GM23248 (cell line): ENCODE data around the gene TNS2. TPM values are rescaled to one million over a fixed set of nuclear protein-coding genes. Genes with fewer than 3 reads are reported as not detected.

Experiments
- DNase-seq: peaks from one replicate; pipeline ENCODE4 v3.0.0-alpha.2; 2015
- H2AFZ ChIP-seq: fragments of 200-600 bp; sonication (generic); 2 replicates; pipeline ENCODE4 v1.6.1; 2016; ENCODE audit warnings: antibody characterized with exemption
- H3F3A ChIP-seq: fragments of 200-600 bp; sonication (generic); 2 replicates; pipeline ENCODE4 v1.6.1; 2016; ENCODE audit warnings: mild to moderate bottlenecking, antibody characterized with exemption, mixed run types; ENCODE audit not compliant: insufficient read depth
- H3K27ac ChIP-seq: fragments of 200-600 bp; sonication (generic); 2 replicates; pipeline ENCODE4 v1.5.1; 2016; ENCODE audit warnings: mild to moderate bottlenecking
- H3K27me3 ChIP-seq: fragments of 200-600 bp; sonication (generic); replicated peaks from 2 replicates; pipeline ENCODE4 v1.6.1; 2016; ENCODE audit warnings: mild to moderate bottlenecking; ENCODE audit not compliant: insufficient read depth
- H3K36me3 ChIP-seq: fragments of 200-600 bp; sonication (generic); 2 replicates; pipeline ENCODE4 v1.6.1; 2016; ENCODE audit warnings: low read depth, mild to moderate bottlenecking
- H3K4me1 ChIP-seq: fragments of 200-600 bp; sonication (generic); 2 replicates; pipeline ENCODE4 v1.6.1; 2016; ENCODE audit warnings: mild to moderate bottlenecking; ENCODE audit not compliant: insufficient read depth
- H3K4me2 ChIP-seq: fragments of 200-600 bp; sonication (generic); one replicate; pipeline ENCODE4 v1.6.1; 2016; ENCODE audit warnings: mild to moderate bottlenecking; ENCODE audit not compliant: unreplicated experiment
- H3K4me3 ChIP-seq: fragments of 200-600 bp; sonication (generic); 2 replicates; pipeline ENCODE4 v1.5.1; 2016; ENCODE audit warnings: mild to moderate bottlenecking
- H3K79me2 ChIP-seq: fragments of 200-600 bp; sonication (generic); 2 replicates; pipeline ENCODE4 v1.6.1; 2016; ENCODE audit warnings: mild to moderate bottlenecking; ENCODE audit not compliant: insufficient read depth
- H3K9ac ChIP-seq: fragments of 200-600 bp; sonication (generic); 2 replicates; pipeline ENCODE4 v1.6.1; 2016; ENCODE audit warnings: mild to moderate bottlenecking
- H3K9me2 ChIP-seq: fragments of 200-600 bp; sonication (generic); 2 replicates; pipeline ENCODE4 v1.6.1; 2016; ENCODE audit warnings: mixed run types, mild to moderate bottlenecking, moderate library complexity; ENCODE audit not compliant: insufficient read depth
- H3K9me3 ChIP-seq: fragments of 200-600 bp; sonication (generic); one replicate; pipeline ENCODE4 v1.6.1; 2017; ENCODE audit warnings: low read depth
- H4K20me1 ChIP-seq: fragments of 200-600 bp; sonication (generic); 2 replicates; pipeline ENCODE4 v1.6.0; 2016; ENCODE audit not compliant: insufficient read depth
- EZH2 ChIP-seq: fragments of 200-600 bp; sonication (generic); IDR thresholded peaks from 2 replicates; pipeline ENCODE4 v1.6.1; 2018; ENCODE audit warnings: antibody characterized with exemption, mild to moderate bottlenecking; ENCODE audit not compliant: insufficient read depth, poor library complexity, severe bottlenecking
- EZH2phosphoT487 ChIP-seq: fragments of 200-600 bp; sonication (generic); IDR thresholded peaks from 2 replicates; pipeline ENCODE4 v1.6.1; 2018; ENCODE audit warnings: antibody characterized with exemption, moderate library complexity, mild to moderate bottlenecking, low read depth; ENCODE audit not compliant: insufficient read depth
- WGBS, 2 experiments: methylation state at CpG; one replicate each; pipeline ENCODE4 v1.1.6; 2015 to 2017; ENCODE audit warnings: low lambda C conversion rate in 2 of 2, low coverage in 1 of 2; ENCODE audit errors: missing lambda C conversion rate in 2 of 2; 5-methylcytosine and 5-hydroxymethylcytosine counted together
- in situ Hi-C: fragments of 300-500 bp; cut with MboI; formaldehyde crosslinking; loops from 2 replicates; pipeline ENCODE4 v1.15.0; 2020
- polyA plus RNA-seq: library from polyadenylated mRNA; unstranded; fragments of >200 nt; fragmentation: Nextera tagmentation; extraction: Ambion mirVana; gene quantifications from 2 replicates; pipeline ENCODE4 v1.2.1, GENCODE V29; 2016
- total RNA-seq: library from RNA; depleted of rRNA; stranded (reverse); fragments of >200 nt; shearing (Covaris generic); gene quantifications from 2 replicates; pipeline ENCODE4 v1.2.3, GENCODE V29; 2014

The TNS2 gene
- total and polyA plus RNA-seq, 2 experiments from 2014 or later, result 26.1 to 41.6 TPM

DNA sequence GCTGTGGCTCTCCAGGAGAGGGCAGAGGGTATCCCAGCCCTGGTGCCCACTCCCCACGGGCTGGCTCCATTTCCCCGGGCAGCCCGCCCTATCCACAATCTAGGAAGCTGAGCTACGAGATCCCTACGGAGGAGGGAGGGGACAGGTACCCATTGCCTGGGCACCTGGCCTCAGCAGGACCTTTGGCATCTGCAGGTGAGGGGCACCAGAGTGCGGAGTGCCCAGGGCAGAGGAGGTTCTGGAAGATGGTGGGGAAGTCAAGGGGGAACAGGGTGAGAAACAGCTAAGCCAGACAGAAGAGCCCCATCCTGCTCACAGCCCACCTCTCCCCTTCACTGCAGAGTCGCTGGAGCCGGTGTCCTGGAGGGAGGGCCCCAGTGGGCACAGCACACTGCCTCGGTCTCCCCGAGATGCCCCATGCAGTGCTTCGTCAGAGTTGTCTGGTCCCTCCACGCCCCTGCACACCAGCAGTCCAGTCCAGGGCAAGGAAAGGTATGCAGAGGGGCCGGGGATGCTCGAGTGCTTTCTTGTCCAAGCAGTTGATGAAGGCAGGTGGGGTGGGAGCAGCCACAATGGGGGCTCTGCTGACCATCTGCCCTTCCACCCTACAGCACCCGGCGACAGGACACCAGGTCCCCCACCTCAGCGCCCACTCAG lies 10.3 kb downstream of the TNS2 start:
- H3K9ac ChIP-seq, result no peak overlapping the region
- H3K27me3 ChIP-seq, result no peaks in the 10 kb centered on the region
- no peaks in the 10 kb centered on the region for H4K20me1 ChIP-seq
- in situ Hi-C loops, result no loop called here
- peaks cover 7% of the 10 kb centered on the region; the same call in 1 of the 2 replicates for H3K36me3 ChIP-seq
- WGBS, 2 experiments, result 85 to 89% methylated on average over 17 of the region's 17 CpGs
- no peak for DNase-seq
- no peaks in the 10 kb centered on the region for H3K9me3 ChIP-seq
- no peaks in the 10 kb centered on the region for H3K9me2 ChIP-seq
- H3K27ac ChIP-seq, result no peak overlapping the region
- no peak overlapping the region for H3K4me2 ChIP-seq
- no peak overlapping the region for H2AFZ ChIP-seq
- H3K4me3 ChIP-seq, result no peak overlapping the region
- H3K79me2 ChIP-seq, result no peaks in the 10 kb centered on the region
- peaks cover 23% of the 10 kb centered on the region for H3K4me1 ChIP-seq
- TF ChIP-seq EZH2, result no peak
- no peak for TF ChIP-seq EZH2phosphoT487
- H3F3A ChIP-seq, result peaks cover 44% of the 10 kb centered on the region

GRCh38 chr12:53060721-53061276 lies 10.9 kb downstream of the TNS2 start:
- H3K9me3 ChIP-seq, result no peaks in the 10 kb centered on the region
- H3K79me2 ChIP-seq, result no peaks in the 10 kb centered on the region
- peaks cover 50% of the 10 kb centered on the region for H3F3A ChIP-seq
- H3K9me2 ChIP-seq, result no peaks in the 10 kb centered on the region
- DNase-seq, result no peak
- H3K9ac ChIP-seq, result no peak overlapping the region
- H4K20me1 ChIP-seq, result no peaks in the 10 kb centered on the region
- in situ Hi-C loops, result no loop called here
- H3K4me3 ChIP-seq, result no peak overlapping the region
- no peaks in the 10 kb centered on the region for H3K27me3 ChIP-seq
- H2AFZ ChIP-seq, result no peak overlapping the region
- TF ChIP-seq EZH2phosphoT487 (no peak), EZH2 (no peak)
- H3K4me2 ChIP-seq, result no peak overlapping the region
- H3K36me3 ChIP-seq, result peaks cover 7% of the 10 kb centered on the region; the same call in 1 of the 2 replicates
- peaks cover 20% of the 10 kb centered on the region for H3K4me1 ChIP-seq
- WGBS, 2 experiments, result 80 to 81% methylated on average over 16 to 18 of the region's 18 CpGs
- H3K27ac ChIP-seq, result no peak overlapping the region

DNA sequence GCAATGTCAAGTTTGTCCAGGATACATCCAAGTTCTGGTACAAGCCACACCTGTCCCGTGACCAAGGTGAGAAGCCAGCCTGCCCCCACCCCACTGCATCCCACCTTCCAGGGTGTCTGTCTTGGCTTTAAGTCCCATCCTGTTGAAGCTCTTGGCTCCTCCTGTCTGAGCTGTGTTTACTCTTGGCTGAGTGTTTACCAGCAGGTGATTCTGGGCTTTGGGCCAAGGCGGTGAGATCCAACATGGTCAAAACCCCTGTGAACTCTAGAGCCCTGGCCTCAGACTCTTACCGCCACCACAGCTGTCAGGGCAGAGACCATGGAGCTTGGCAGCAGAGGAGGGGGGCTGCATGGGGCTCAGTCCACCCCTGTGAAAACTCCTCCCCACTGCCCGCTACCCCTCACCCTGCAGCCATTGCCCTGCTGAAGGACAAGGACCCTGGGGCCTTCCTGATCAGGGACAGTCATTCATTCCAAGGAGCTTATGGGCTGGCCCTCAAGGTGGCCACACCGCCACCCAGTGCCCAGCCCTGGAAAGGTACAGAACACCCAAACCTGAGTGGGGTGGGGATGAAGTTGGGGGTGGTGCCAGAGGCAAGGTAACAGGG lies 11.6 kb downstream of the TNS2 start:
- peaks cover 18% of the 10 kb centered on the region for H3K4me1 ChIP-seq
- in situ Hi-C loops, result no loop called here
- H3F3A ChIP-seq, result peaks cover 47% of the 10 kb centered on the region
- no peak overlapping the region for H3K9ac ChIP-seq
- no peaks in the 10 kb centered on the region for H3K9me2 ChIP-seq
- H3K4me2 ChIP-seq, result no peak overlapping the region
- H3K36me3 ChIP-seq, result peaks cover 7% of the 10 kb centered on the region; the same call in 1 of the 2 replicates
- no peaks in the 10 kb centered on the region for H3K79me2 ChIP-seq
- H3K4me3 ChIP-seq, result no peak overlapping the region
- H4K20me1 ChIP-seq, result no peaks in the 10 kb centered on the region
- no peak for TF ChIP-seq EZH2
- no peak for TF ChIP-seq EZH2phosphoT487
- H2AFZ ChIP-seq, result no peak overlapping the region
- WGBS, 2 experiments, result 91 to 93% methylated on average over 5 of the region's 5 CpGs
- no peak for DNase-seq
- H3K27me3 ChIP-seq, result no peaks in the 10 kb centered on the region
- H3K9me3 ChIP-seq, result no peaks in the 10 kb centered on the region
- no peak overlapping the region for H3K27ac ChIP-seq

GRCh38 chr12:53062011-53062961 lies 12.4 kb downstream of the TNS2 start:
- Histone ChIP-seq H2AFZ (no peak overlapping the region), H3K36me3 (peaks cover 7% of the 10 kb centered on the region; the same call in 1 of the 2 replicates), H3F3A (peaks cover 45% of the 10 kb centered on the region), H3K4me2 (no peak overlapping the region), H3K4me1 (peaks cover 22% of the 10 kb centered on the region), H3K4me3 (no peak overlapping the region), H3K27me3 (no peaks in the 10 kb centered on the region), H4K20me1 (no peaks in the 10 kb centered on the region), H3K9me2 (no peaks in the 10 kb centered on the region), H3K27ac (peak overlapping the region; percentile 6; the same call in 1 of the 2 replicates), H3K9me3 (no peaks in the 10 kb centered on the region), H3K79me2 (no peaks in the 10 kb centered on the region), H3K9ac (no peak overlapping the region; the same call in 1 of the 2 replicates)
- WGBS, 2 experiments, result 74 to 75% methylated on average over 18 to 20 of the region's 20 CpGs
- in situ Hi-C loops, result no loop called here
- no peak for DNase-seq
- no peak for TF ChIP-seq EZH2
- TF ChIP-seq EZH2phosphoT487, result no peak
